BJ (cell line): ENCODE results near the gene GPR148. TPM values are rescaled to one million over a fixed set of nuclear protein-coding genes. Genes with fewer than 3 reads are reported as not detected.

ENCODE experiments used
- CTCF ChIA-PET: fragments of 350-600 bp; formaldehyde crosslinking; extraction: SDS; loops from one replicate; lab custom pipeline; 2021; ENCODE audit warnings: antibody characterized with exemption, inconsistent platforms; lab: Yijun Ruan, JAX
- POLR2A ChIA-PET: fragments of 300-600 bp; sonication (Branson Sonifier 250); formaldehyde crosslinking; extraction: SDS; loops from one replicate; lab custom pipeline; 2021; ENCODE audit warnings: antibody characterized with exemption; lab: Charles Lee
- DNase-seq: peaks from one replicate; pipeline ENCODE4 v3.0.0-alpha.2; 2011; ENCODE audit warnings: low read depth
- H3K27me3 ChIP-seq: 2 replicates; pipeline ENCODE4 v1.6.0; 2011; ENCODE audit warnings: low read length; ENCODE audit not compliant: control insufficient read depth, insufficient read depth
- H3K36me3 ChIP-seq: 2 replicates; pipeline ENCODE4 v1.5.1; 2011; ENCODE audit warnings: low read length; ENCODE audit not compliant: control insufficient read depth, insufficient read depth
- H3K4me3 ChIP-seq: 2 replicates; pipeline ENCODE4 v1.5.1; 2011; ENCODE audit warnings: low read depth, mild to moderate bottlenecking, control low read depth, low read length
- CTCF ChIP-seq: IDR thresholded peaks from 2 replicates; pipeline ENCODE4 v1.5.1; 2011; ENCODE audit warnings: low read depth, mild to moderate bottlenecking, control low read depth, inconsistent platforms, low read length, moderate library complexity; ENCODE audit not compliant: insufficient read depth
- polyA plus RNA-seq: library from polyadenylated mRNA; depleted of rRNA; stranded (reverse); fragments of >200 nt; gene quantifications from 2 replicates; pipeline ENCODE4 v1.2.3, GENCODE V29; 2011

The GPR148 gene
- polyA plus RNA-seq, 1 experiment: not detected

GRCh38 chr2:130740671-130741070 lies 11.8 kb downstream of the GPR148 start:
- DNase-seq: no peak
- no peaks in the 10 kb centered on the region for H3K36me3 ChIP-seq
- POLR2A ChIA-PET: no interaction called here
- CTCF ChIA-PET: no interaction called here
- H3K4me3 ChIP-seq: no peak overlapping the region
- H3K27me3 ChIP-seq: no peaks in the 10 kb centered on the region
- no peak for TF ChIP-seq CTCF

- ChIA-PET CTCF (no interaction called here), POLR2A (no interaction called here)
- no peak for DNase-seq
- Histone ChIP-seq H3K36me3 (no peaks in the 10 kb centered on the region), H3K4me3 (no peak overlapping the region), H3K27me3 (no peaks in the 10 kb centered on the region)
- no peak for TF ChIP-seq CTCF
Observed at GRCh38 chr2:130743278-130743677, 14.4 kb downstream of the GPR148 start.

GRCh38 chr2:130744287-130745117 lies 15.6 kb downstream of the GPR148 start:
- H3K27me3 ChIP-seq: no peaks in the 10 kb centered on the region
- TF ChIP-seq CTCF: no peak
- no peaks in the 10 kb centered on the region for H3K36me3 ChIP-seq
- no peak for DNase-seq
- POLR2A ChIA-PET: no interaction called here
- CTCF ChIA-PET: interaction anchor here (1.5 kb wide), 1 partner anchor 53 kb away, joined by 3 read pairs; no protein-coding TSS in a partner anchor
- H3K4me3 ChIP-seq: no peak overlapping the region

GRCh38 chr2:130749078-130749477 lies 20.2 kb downstream of the GPR148 start:
- Histone ChIP-seq H3K36me3 (no peaks in the 10 kb centered on the region), H3K4me3 (no peak overlapping the region), H3K27me3 (no peaks in the 10 kb centered on the region)
- DNase-seq: no peak
- ChIA-PET POLR2A (no interaction called here), CTCF (no interaction called here)
- TF ChIP-seq CTCF: no peak

- TF ChIP-seq CTCF: no peak
- no peak for DNase-seq
- Histone ChIP-seq H3K36me3 (no peaks in the 10 kb centered on the region), H3K4me3 (no peak overlapping the region), H3K27me3 (no peaks in the 10 kb centered on the region)
- CTCF ChIA-PET: no interaction called here
- POLR2A ChIA-PET: no interaction called here
Observed at GRCh38 chr2:130749641-130750040, 20.8 kb downstream of the GPR148 start.
